CD4-positive, alpha-beta T cell treated with Interleukin-6 at 100 ng/mL for 8 hours (primary cell): Measurements from ENCODE around the gene EME2.

Experiments
- DNase-seq: peaks from one replicate; pipeline ENCODE4 v3.0.0-alpha.2; 2020; ENCODE audit warnings: mixed read lengths, low spot score

The EME2 gene

GRCh38 chr16:1766701-1767100 is 5.9 kb upstream of the EME2 start:
- no peak for DNase-seq

GRCh38 chr16:1767116-1767994 is 5.3 kb upstream of the EME2 start:
- no peak for DNase-seq

- no peak for DNase-seq
Observed at GRCh38 chr16:1768061-1768766, 4.4 kb upstream of the EME2 start.

- DNase-seq = no peak
Observed at GRCh38 chr16:1768767-1769401, 3.7 kb upstream of the EME2 start.

GRCh38 chr16:1769402-1770300 is 3.0 kb upstream of the EME2 start:
- no peak for DNase-seq

GRCh38 chr16:1770328-1771187 is 2.1 kb upstream of the EME2 start:
- DNase-seq = peak; percentile 37

- peak; percentile 61 for DNase-seq
Observed at GRCh38 chr16:1771188-1771863, 1.3 kb upstream of the EME2 start, which contains the start of gene NME3. Gene NME3 (minus strand): TSS chr16:1771543. CDS start chr16:1771534, 9 bp downstream.

GRCh38 chr16:1771864-1772361 is 697 bp upstream of the EME2 start:
- DNase-seq = no peak

GRCh38 chr16:1772908-1773702 is 495 bp downstream of the EME2 start, which contains the start of gene MRPS34:
Gene MRPS34 (minus strand): TSS chr16:1773134. CDS start chr16:1773119, 15 bp downstream.
- DNase-seq = peak; percentile 68

- no peak for DNase-seq
Observed at GRCh38 chr16:1773703-1774447, 1.3 kb downstream of the EME2 start.

GRCh38 chr16:1774448-1774780 is 1.8 kb downstream of the EME2 start:
- DNase-seq = no peak

GRCh38 chr16:1775006-1775845 is 2.6 kb downstream of the EME2 start:
- no peak for DNase-seq

- DNase-seq = no peak
Observed at GRCh38 chr16:1775846-1776671, 3.4 kb downstream of the EME2 start.

GRCh38 chr16:1776672-1776955 is 4.0 kb downstream of the EME2 start:
- no peak for DNase-seq

GRCh38 chr16:1776991-1777374 is 4.4 kb downstream of the EME2 start:
- DNase-seq = no peak

GRCh38 chr16:1777375-1778199 is 5.0 kb downstream of the EME2 start:
- DNase-seq = no peak
